Measurements from ENCODE around the gene CHST13. TPM values are rescaled to one million over a fixed set of nuclear protein-coding genes. Genes with fewer than 3 reads are reported as not detected.
"Not testable (repeated sequence)": the region's sequence is repeated elsewhere in the genome, so short reads cannot be mapped to it uniquely, and the experiment has no call there.

CHST13 gene
- total RNA-seq, 3 donors from 2014 or later (not counting 1 experiment from before 2014, with no cell fraction given): 0.19 to 0.20 TPM; not detected in 1

- Mint-ChIP-seq H3K4me1 (peaks cover 0 to 10% of the 10 kb centered on the region in 2 donors), H3K27me3 (ENCODE audit: low read depth in 2 of 2) (peaks cover 8 to 27% of the 10 kb centered on the region in 2 donors), H3K4me3 (no peak overlapping the region), H3K27ac (no peak overlapping the region), H3K36me3 (no peaks in the 10 kb centered on the region), H3K9me3 (no peaks in the 10 kb centered on the region)
- H3K36me3 ChIP-seq (ENCODE audit: control insufficient read depth, insufficient read depth, low read length): no peaks in the 10 kb centered on the region
- intact Hi-C loops (cut with micrococcal nuclease): no loop called here
- H3K4me3 ChIP-seq (ENCODE audit: low read length): no peak overlapping the region
- DNase-seq (no peak), ATAC-seq (no peak)
- WGBS (ENCODE audit: insufficient coverage): 84% methylated on average over 6 of the region's 6 CpGs
- no peaks in the 10 kb centered on the region for H3K9me3 ChIP-seq (ENCODE audit: control insufficient read depth, insufficient read depth, low read length)
- no peaks in the 10 kb centered on the region for H3K27me3 ChIP-seq (ENCODE audit: control insufficient read depth, insufficient read depth, low read length)
- peaks cover 20% of the 10 kb centered on the region for H3K4me1 ChIP-seq (ENCODE audit: control insufficient read depth, insufficient read depth, low read length)
- no peak overlapping the region for H3K27ac ChIP-seq (ENCODE audit: low read length)
- TF ChIP-seq CTCF (IDR thresholded peaks at IDR 0.05): no peak
These were observed 7.0 kb downstream of the CHST13 start for GRCh38 chr3:126531051-126531330.

- no peak for ATAC-seq
- Histone ChIP-seq H3K9me3 (ENCODE audit: control insufficient read depth, insufficient read depth, low read length) (no peaks in the 10 kb centered on the region), H3K4me1 (ENCODE audit: control insufficient read depth, insufficient read depth, low read length) (peaks cover 20% of the 10 kb centered on the region), H3K4me3 (ENCODE audit: low read length) (no peak overlapping the region), H3K27me3 (ENCODE audit: control insufficient read depth, insufficient read depth, low read length) (no peaks in the 10 kb centered on the region), H3K36me3 (ENCODE audit: control insufficient read depth, insufficient read depth, low read length) (no peaks in the 10 kb centered on the region), H3K27ac (ENCODE audit: low read length) (no peak overlapping the region)
- intact Hi-C loops (cut with micrococcal nuclease): no loop called here
- Mint-ChIP-seq H3K36me3 (no peaks in the 10 kb centered on the region), H3K27ac (no peak overlapping the region), H3K4me1 (peaks cover 0 to 10% of the 10 kb centered on the region in 2 donors), H3K27me3 (ENCODE audit: low read depth in 2 of 2) (peaks cover 7 to 27% of the 10 kb centered on the region in 2 donors), H3K4me3 (no peak overlapping the region), H3K9me3 (no peaks in the 10 kb centered on the region)
- TF ChIP-seq CTCF (IDR thresholded peaks at IDR 0.05): no peak
- DNase-seq: no peak
These were observed 9.6 kb downstream of the CHST13 start for GRCh38 chr3:126533506-126533905.

- H3K4me3 Mint-ChIP-seq; intact Hi-C loops (cut with micrococcal nuclease); H3K4me3 ChIP-seq (ENCODE audit: low read length); H3K9me3 Mint-ChIP-seq; ATAC-seq; H3K36me3 ChIP-seq (ENCODE audit: control insufficient read depth, insufficient read depth, low read length); DNase-seq; H3K36me3 Mint-ChIP-seq; H3K9me3 ChIP-seq (ENCODE audit: control insufficient read depth, insufficient read depth, low read length); H3K27me3 ChIP-seq (ENCODE audit: control insufficient read depth, insufficient read depth, low read length); H3K27ac ChIP-seq (ENCODE audit: low read length); H3K27ac Mint-ChIP-seq: not testable (repeated sequence)
- WGBS (ENCODE audit: insufficient coverage): 78% methylated on average over 7 of the region's 7 CpGs
- Mint-ChIP-seq H3K27me3 (ENCODE audit: low read depth in 2 of 2) (peaks cover 7 to 27% of the 10 kb centered on the region in 2 donors), H3K4me1 (peaks cover 0 to 11% of the 10 kb centered on the region in 2 donors)
- H3K4me1 ChIP-seq (ENCODE audit: control insufficient read depth, insufficient read depth, low read length): peaks cover 13% of the 10 kb centered on the region
These were observed 10.8 kb downstream of the CHST13 start for GRCh38 chr3:126534716-126535115.

GRCh38 chr3:126535636-126536035 is 11.7 kb downstream of the CHST13 start:
- Mint-ChIP-seq H3K4me1 (peaks cover 2 to 15% of the 10 kb centered on the region in 2 donors), H3K27ac (no peak overlapping the region), H3K27me3 (ENCODE audit: low read depth in 2 of 2) (peaks cover 10 to 27% of the 10 kb centered on the region in 2 donors), H3K36me3 (no peaks in the 10 kb centered on the region), H3K4me3 (no peak overlapping the region), H3K9me3 (no peaks in the 10 kb centered on the region)
- DNase-seq (no peak), ATAC-seq (no peak)
- H3K9me3 ChIP-seq (ENCODE audit: control insufficient read depth, insufficient read depth, low read length): no peaks in the 10 kb centered on the region
- H3K4me1 ChIP-seq (ENCODE audit: control insufficient read depth, insufficient read depth, low read length): peaks cover 4% of the 10 kb centered on the region
- intact Hi-C loops (cut with micrococcal nuclease): no loop called here
- H3K27me3 ChIP-seq (ENCODE audit: control insufficient read depth, insufficient read depth, low read length): no peaks in the 10 kb centered on the region
- no peak overlapping the region for H3K27ac ChIP-seq (ENCODE audit: low read length)
- H3K36me3 ChIP-seq (ENCODE audit: control insufficient read depth, insufficient read depth, low read length): no peaks in the 10 kb centered on the region
- TF ChIP-seq CTCF (IDR thresholded peaks at IDR 0.05): no peak
- H3K4me3 ChIP-seq (ENCODE audit: low read length): no peak overlapping the region

Data from natural killer cell (primary cell).